ENCODE measurements around the gene MAGI3.

DNA sequence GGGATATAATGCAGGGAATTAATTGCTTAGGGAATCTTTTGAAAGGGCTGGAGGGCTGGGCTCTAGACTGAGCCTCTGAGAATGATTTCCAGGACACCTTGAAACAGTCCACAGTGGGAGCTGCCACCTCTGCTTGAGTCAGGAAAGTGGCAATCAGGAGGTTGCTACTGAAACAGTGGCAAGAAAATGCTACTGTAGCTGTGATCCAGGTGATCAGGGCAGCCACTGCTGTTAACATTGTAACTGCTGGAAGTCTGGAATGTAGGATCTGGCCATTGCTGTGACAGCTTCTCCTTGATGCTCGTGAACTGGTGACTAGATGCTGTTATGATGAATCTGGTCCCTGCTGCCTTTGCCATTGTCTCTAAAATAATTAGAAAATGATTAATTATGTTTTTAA, 12.8 kb downstream of the MAGI3 start:
- TF ChIP-seq CTCF (IDR thresholded peaks at IDR 0.05) (no peak), POLR2A (IDR thresholded peaks at IDR 0.05) (no peak)
